Stimulated activated CD4-positive, alpha-beta T cell treated with anti-CD3 and anti-CD28 coated beads, Interleukin-1b, Interleukin-23, amount 100 ng/mL, for 48 hours (primary cell): ENCODE data around the gene BNIP5.
A peak's percentile ranks its signal among the peaks of the same experiment; 100 is the strongest.
"Not testable (repeated sequence)": the region's sequence is repeated elsewhere in the genome, so short reads cannot be mapped to it uniquely, and the experiment has no call there.

Source experiments
- DNase-seq: peaks from one replicate; pipeline ENCODE4 v3.0.0-alpha.2; 2020

Gene BNIP5

DNA sequence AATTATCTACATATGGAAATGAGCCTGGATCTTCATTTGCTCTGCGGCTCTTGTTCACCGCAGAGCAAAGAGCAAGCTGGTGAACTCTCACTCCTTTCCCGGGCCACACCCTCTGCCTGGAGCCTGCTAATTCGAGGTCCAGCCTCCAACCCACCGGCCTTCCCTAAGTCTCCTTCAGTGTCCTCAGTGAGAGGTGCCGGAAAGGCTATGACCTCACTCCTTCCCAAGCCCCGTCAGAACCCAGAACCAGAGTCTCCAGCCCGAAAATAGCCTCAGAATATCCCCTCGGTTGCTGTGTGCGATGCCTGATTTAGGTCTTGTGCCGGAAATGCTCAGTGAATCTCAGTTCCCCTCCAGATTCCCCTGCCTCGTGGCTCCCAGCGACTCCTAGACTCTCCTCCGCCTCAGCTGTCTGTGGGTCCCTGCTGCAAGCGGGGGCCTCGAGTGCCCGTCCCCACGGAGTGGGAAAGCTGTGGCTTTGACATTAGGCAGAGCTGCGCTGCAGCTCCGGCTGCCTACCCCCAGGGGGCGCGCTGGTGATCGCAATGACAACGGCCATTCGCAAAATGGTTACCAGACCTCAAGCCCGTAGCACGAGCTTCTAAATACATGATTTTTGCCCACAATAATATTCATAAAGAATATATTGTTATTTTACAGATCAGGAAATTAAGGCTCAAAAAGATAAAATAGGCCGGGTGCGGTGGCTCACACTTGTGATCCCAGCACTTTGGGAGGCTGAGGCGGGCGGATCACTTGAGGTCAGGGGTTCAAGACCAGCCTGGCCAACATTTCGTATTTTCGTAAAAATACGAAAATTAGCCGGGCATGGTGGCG lies 4.1 kb upstream of the BNIP5 start:
- peak; percentile 65 for DNase-seq

DNA sequence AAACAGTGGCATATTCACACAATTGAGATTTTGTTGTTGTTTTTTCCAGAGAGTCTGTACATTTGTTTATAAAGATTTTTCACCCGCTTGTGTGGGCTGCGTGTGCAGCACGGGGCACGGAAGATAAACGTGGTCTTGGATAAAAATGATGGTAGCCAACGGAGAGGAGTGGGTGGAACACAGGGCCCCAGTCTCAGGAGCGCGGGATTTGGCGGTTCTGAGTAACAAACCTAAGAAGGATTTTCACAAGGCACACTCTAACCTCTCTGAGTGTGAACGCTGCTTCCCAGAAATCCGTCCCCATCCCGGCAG lies 3.6 kb upstream of the BNIP5 start:
- no peak for DNase-seq

DNA sequence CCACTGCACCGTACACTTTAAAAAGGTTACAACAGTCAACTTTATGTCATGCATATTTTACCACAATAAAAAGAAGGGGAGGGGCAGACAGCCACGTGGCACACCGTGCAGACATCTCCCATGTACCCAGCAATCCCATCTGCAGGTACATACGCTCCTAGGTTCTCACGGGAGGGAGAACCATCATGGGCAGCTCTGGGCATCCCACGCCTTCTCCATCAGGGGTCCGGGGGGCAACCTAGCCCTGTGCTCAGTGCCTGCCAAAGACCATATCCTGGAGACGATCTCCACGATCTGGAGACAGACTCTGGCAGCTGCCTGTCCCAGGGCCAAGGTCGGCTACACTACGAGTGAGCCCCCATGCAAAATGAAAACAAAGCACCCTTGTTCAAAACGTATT lies 2.5 kb upstream of the BNIP5 start:
- no peak for DNase-seq

DNA sequence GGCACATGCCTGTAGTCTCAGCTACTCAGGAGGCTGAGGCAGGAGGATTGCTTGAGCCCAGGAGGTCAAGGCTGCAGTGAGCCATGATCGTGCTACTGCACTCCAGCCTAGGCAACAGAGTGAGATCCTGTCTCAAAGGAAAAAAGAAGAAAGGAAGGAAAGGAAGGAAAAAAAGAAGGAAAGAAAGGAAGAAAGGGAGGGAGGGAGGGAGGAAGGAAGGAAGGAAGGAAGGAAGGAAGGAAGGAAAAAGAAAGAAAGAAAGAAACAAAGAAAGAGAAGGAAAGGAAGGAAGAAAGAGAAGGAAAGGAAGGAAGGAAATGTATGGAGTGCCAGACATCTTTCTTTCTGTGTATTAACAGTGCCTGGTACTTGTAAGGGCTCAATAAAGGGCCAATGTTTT lies 1.5 kb upstream of the BNIP5 start:
- DNase-seq = not testable (repeated sequence)

DNA sequence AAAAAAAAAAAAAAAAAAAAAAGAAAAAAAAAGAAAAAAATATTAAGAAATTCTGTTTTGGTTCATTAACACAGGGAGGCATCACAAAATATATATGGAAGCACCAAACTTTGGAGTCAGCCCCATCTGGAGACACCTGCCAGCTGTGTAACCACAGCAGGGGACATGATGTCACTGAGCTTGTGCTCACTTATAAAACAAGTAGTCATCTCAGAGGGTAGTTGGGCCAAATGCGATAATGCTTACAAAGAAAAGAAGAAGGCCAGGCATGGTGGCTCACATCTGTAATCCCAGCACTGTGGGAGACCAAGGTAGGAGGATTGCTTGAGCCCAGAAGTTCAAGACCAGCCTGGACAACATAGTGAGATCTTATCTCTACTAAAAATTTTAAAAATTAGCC lies 1.1 kb upstream of the BNIP5 start:
- DNase-seq = no peak

DNA sequence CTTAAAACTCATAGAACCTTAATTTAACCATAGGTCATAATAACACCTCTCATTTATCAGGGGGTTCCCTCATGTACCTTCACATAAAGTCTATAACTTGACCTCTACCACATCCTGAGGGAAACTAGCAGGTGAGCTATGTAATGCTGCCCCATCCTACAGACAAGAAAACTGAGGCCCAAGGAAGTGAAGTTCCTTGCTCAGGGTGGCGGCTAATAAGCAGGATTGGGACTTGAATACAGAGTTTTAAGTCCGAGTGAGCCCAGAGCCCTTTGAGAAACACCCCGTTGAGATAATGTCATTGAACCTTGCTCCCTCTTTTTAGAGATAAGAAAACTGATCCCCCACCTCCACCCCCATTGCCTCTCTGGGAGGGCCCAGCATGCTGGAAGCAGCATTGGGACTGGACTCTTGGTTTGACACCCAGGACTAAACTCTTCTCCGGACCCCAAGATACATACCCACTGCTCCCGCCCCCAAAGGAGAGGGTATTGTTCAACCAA lies 429 bp downstream of the BNIP5 start:
- DNase-seq = no peak

DNA sequence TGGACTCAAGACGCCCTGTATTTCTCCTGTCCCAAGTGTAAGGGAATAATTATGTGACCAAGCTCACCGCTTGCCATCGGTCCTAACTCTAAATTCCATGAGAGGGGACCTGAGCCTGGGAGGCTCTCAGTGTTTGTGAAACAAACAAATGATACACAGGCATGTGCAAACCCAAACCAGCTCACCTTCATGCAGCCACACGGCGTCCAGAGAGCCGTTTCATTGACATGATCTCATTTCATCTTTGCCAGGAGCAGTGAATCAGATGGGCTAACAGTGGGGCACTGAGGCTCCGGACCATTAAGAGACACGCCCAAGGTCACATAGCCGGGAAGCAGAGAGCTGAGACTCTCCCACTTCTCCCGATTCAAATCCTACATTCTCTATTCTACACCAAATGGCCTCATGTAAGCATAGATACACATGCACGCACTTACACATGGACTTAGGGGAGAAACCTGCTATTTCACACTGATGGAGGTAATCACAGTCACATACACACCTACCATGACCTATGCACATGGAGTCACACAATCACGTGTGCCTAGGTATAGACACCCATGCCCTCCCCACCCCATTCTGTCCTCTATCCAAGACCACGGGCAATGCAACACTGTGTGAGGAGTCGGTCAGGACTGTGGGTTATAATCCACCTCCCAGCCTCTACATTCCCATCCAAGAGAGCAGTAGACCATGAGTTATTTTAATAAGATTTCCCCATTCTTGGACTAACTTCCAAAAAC lies 1.1 kb downstream of the BNIP5 start:
- DNase-seq = no peak

DNA sequence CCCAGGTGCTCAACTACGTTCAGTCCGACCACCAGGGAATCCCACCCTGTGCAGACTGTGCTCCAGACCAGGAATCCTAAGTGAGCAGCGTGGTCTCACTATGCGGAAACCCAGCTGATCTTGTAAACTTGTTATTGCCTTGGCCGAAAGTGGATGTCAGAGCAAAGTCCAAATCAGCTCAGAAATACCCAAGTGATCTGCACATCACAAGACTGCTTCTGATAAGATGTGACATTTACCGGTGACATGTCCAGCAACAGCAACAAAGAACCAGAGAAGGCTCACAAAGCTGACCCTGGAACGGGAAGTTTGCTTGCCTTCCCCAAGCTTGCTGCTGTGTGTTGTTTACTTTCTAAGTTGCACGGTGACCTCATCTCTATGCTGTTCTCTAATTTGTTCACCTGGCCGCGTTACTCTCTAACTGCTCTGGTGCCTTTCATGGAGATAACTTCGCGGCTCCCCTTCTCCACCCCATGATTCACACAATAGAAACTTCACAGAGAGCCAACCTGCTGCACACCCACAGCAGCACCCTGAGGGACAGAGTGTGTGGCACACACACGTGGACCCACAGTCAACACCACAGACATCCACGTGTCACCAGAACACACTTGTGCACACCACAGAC lies 1.7 kb downstream of the BNIP5 start:
- DNase-seq = no peak

DNA sequence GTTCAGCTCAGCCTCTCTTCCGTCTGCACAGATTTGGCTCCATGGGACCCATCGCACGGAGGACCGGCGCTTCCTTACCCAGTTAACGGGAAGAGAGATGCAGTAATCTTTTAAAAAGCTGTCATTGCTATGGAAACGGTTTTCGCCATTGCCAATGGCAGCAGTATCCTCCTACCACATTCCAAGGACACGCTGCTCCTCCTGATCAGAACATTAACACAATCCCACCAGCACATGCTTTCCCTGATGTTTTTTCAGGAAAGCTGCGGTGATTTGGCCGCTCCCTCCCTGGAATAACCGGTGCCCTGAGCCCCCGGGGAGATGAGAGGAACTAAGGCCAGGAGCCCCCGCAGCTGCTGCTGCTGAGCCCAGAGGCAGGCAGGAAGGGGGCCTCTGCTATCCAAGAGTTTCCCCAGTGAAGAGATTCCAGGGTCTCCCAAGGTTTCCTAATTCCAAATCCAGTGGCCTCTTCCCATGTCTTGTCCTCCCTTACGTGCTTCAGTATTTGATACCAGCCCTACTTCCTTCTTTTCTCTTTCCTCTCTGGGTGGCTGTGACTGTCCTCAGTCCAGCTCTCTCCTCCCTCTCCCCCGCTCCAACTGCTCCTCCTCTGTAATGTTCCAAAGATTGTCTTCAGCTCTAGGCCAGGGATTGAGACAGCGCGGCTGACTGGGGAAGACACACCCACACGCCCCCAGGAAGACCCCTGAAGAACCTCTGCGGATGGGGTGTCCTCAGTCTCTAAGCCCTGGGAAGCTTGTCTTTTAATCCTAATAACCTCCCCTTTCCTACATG lies 2.6 kb downstream of the BNIP5 start:
- no peak for DNase-seq

DNA sequence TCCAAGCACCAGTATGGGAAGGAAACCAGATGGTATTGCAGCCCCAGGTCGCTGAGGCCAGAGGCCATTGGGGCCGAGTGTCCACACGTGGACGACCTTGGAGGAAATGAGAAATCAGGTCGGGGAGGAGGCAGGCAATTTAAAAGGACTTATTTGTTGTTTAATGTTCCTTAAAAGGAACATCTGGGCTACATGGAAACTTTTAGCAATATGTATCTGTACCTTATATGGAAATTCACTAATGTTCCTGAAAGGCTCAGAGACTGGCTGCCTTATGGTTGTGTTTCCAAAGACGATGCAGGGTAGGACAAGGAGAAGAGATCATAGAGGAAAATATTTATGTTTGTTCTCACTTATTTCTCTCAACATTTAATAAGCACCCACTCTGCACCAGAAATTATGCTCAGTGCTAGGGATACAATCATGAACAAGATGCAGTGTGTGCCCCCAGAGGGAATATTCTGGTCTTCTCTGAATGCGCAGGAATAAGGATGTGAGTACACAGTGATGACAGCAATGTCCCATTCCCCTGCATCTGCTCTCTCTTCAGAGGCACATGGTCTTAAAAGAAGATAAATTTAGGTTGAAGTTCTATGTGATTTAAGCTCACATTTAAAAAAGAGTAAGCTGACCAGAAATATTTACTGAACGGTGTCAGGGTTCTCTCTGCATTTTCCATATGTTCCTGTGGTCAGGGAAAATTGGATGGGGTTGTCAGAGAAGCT lies 3.4 kb downstream of the BNIP5 start:
- no peak for DNase-seq

DNA sequence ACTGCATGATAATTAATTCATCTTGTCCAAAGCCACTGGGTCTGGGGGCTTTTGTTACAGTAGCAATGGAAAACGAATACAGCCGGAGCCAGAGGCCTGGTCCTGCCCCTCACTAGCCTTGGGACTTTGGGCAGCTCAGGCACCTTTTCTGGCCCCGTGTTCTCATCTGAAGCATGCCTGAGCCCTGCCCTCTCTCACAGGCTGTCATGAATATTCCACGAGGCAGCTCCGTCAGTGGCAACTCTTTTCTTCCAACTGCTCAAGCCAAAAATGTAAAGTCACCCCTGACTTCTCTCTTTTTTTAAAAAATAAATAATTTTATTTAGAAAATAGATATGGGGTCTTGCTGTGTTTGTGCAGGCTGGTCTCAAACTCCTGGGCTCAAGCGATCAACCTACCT lies 5.3 kb downstream of the BNIP5 start:
- DNase-seq = no peak

DNA sequence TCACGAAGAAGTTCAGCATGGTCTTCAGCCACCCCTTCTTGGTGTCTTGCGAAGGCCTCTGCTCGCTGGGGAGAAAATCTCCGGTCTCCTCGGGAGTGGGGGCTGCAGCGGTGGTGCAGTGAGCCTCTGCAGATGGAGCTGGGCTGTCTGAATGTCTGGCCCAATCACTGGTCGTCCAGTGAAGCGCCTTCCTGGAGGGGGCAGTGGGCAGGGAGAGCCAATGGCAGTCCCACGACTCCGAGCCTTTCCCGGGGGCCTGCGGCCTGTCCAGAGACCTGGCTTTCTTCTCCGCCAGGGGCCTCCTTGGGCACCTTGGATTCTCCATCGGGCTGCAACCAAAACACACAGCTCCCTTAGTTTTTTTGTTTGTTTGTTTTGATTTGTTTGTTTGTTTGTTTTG lies 6.3 kb downstream of the BNIP5 start:
- no peak for DNase-seq

DNA sequence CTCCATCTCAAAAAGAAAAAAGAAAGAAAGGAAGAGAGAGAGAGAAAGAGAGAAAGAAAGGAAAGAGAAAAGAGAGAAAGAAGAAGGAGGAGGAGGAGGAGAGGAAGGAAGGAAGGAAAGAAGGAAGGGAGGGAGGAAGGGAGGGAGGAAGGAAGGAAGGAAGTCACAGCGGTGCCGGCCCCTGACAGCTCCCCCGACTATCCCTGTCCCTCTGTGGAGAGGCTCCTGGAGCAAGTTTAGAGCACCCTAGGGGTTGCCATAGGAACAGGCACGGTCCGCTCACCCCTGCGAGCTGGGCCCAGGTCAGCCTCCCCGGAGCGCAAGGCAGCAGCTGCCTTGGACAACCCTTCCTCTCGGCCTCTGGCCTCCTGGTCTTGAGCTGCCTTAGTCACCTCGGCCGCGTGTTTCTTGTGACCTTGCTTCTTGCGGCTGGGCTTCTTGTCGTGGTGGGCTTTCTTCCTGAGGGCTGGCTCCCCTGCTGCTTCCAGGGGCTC lies 6.8 kb downstream of the BNIP5 start:
- no peak for DNase-seq

DNA sequence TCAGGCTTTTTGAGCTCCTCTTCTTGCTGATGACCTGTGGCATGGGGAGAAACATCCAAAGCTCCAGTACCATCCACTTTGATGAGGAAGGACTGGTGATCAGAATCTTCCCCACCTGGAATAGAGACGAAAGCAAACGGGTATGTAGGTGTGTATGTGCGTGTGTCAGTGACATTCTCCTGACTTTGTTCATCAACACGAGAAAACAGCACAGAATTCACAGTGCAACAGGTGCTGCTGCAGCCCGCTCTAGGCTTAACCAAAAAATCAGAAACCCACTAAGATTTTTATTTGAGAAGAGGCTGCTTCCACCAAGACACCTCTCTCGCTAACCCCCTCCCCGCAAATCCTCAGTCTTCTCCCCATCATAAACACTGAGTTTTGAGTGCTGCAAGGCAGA lies 8.1 kb downstream of the BNIP5 start:
- DNase-seq = no peak

DNA sequence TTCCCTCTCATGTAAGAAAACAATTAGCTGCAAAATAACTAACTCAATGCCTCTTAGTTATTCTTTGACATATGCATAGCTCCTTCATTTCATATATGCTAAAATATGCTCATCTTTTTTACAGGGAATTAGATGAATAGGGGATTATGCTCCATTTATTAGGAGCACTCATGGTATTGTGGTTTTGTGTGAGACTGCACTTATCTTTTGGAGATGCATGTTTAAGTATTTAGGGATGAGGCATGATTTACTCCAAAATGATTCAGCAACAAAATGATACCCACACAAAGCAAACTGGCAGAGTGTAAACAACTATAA lies 8.8 kb downstream of the BNIP5 start:
- no peak for DNase-seq

DNA sequence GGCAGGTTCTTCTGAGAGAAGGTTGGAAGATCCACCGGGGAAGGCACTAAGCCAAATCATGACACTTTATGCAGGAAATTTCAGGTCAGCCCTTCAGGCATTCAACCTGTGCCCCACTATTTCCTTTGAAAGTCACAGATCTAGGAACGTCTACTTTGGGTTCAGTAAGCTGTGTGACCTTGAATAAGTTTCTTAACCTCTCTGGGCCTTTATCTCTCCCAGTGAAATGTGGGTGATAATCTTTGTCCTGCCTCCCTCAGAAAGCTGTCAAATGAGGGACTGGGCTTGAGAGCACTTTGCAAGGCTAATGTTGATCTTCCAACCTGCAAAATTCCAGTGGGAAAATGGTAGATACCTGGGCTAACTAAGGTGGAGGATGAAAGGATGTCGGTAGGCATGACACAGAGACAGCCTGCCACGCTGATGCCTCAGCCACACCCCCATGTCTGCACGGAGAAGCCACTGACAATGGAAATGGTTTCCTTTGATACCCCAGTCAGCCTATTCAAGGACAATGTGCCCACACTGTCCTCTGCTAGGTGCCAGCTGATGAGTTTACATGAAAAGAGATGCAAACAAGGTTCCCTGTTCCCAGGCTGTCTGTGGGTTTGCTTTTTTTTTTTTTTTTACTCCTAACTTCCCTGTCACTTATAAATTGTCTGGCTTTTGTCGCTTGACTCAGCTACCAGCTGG lies 9.3 kb downstream of the BNIP5 start:
- no peak for DNase-seq

DNA sequence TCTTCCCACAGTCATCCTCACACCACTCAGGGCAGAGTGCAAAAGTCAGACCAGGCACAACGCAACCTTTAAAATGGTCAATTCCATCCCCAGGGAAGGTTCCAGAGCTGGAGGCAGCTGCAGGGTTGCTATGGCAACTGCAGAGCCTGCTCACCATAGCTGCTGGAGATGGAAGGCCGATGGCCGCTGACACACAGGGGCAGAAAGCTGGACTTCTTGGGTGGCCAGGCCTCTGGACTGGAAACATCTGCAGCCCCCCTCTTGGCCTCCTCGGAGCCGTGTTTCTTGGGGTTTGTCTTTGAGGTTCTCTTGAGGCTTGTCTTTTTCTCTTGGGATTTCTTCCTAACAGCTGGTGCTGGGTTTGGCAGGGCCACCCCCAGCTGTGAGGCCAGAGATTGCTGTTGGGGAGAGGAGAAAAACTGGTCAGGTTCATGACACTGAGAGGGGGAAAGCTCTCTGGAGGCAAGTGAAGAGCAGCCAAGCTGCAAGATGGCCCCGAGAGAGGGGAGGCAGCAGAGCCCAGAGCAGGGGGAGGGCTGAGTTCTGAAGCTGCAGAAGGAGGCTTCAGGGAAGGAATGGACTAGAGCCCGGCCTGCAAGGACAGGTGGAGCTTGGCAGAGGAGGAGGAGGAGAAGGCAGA lies 10.2 kb downstream of the BNIP5 start:
- DNase-seq = no peak

DNA sequence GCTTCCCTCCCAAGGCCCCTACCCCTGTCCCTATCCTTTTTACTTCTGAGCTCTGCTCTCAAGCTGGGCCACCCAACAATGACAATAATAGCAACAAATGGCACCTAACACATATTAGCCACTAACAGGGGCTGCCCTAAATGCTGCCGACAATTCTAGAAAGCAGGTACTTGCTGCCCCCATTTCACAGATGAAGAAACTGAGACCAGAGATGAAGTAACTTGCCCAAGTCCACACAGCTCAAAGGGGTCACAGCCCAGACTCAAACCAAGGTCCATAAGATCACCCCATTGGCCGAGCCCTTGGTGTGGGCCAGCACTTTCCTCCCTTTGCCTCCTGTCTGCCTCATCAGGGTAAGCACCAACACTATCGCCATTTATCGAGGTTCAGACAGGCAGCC lies 12.0 kb downstream of the BNIP5 start:
- no peak for DNase-seq

DNA sequence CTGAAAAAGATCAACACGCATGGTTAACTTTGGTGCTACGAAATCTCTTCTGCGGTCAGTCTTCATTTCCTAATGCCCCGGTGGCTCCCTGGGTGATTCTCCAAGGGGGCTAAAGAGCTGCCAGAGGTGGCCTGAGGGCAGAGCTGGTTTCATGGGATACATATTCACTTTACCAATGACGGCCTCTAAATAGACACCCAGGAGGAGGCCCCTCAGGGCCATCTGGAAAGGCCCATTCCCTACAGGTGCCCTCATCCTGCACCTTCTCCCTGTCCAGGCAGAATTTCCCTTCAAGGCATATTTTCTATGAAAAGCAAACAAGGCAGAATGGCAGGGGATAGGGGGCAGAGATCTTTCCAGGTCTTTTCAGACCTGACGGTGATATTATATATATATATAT lies 12.5 kb downstream of the BNIP5 start:
- no peak for DNase-seq

DNA sequence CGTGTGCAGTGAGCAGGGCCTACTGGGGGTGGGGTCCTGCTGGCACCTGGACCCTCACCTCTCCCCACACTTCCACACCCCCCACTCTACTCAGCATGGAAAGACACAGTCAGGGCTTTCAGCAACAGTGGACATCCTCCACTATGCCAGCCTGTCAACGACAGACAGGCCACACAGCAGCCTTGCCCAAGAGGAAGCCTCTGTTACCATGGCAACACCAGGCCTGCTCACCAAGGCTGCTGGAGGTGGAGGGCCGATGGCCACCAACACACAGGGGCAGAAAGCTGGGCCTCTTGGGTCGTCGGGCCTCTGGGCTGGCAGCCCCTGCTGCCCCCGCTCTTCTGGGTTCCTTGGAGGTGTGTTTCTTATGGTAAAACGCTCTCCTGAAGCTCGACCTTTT lies 13.6 kb downstream of the BNIP5 start:
- no peak for DNase-seq

DNA sequence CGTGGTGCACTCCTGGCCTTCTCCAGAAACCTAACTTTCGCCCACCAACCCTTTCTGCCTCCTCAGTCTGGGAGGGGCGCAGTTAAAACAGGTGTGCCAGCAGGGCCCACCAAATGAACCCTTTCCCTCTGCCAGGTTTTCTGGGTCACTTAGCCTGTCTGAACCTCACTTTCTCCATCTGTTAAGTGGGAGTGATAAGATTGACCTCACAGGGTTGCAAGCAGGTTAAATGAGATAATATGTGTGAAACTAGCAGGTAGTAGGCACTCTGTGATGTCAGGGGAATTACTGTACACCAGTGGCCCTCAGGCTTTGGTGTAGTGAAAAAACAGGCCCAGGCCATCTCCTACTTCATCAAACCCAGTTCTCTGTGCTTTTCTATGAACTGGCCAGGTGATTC lies 14.1 kb downstream of the BNIP5 start:
- no peak for DNase-seq
